ENCODE measurements around the gene RASSF7.

DNA sequence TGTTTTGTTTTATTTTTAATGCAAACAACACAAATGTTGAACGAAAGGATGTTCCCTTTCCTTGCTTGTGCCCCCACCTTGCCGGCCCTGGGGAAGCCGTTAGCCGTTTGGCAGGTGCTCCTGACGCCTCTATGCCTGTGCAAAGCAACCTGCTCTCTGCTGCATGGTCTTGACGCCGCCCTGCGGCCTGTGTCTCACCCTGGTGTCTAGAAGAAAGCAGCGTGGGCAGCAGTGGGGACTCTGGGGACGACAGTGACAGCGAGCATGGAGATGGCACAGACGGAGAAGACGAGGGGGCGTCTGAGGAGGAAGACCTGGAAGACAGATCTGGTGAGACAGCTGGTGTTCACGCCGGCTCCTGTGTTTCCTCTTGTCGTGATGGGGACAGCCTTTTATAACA lies 21.0 kb downstream of the RASSF7 start:
- TF ChIP-seq, protein P1, sequence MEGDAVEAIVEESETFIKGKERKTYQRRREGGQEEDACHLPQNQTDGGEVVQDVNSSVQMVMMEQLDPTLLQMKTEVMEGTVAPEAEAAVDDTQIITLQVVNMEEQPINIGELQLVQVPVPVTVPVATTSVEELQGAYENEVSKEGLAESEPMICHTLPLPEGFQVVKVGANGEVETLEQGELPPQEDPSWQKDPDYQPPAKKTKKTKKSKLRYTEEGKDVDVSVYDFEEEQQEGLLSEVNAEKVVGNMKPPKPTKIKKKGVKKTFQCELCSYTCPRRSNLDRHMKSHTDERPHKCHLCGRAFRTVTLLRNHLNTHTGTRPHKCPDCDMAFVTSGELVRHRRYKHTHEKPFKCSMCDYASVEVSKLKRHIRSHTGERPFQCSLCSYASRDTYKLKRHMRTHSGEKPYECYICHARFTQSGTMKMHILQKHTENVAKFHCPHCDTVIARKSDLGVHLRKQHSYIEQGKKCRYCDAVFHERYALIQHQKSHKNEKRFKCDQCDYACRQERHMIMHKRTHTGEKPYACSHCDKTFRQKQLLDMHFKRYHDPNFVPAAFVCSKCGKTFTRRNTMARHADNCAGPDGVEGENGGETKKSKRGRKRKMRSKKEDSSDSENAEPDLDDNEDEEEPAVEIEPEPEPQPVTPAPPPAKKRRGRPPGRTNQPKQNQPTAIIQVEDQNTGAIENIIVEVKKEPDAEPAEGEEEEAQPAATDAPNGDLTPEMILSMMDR (IDR thresholded peaks at IDR 0.05) = no peak
- TF ChIP-seq POLR2A (IDR thresholded peaks at IDR 0.05) = no peak
